HG03342 (cell line): Measurements from ENCODE around the gene DDR1.

Experiments
- ATAC-seq: cut with Tn5 transposase; IDR thresholded peaks from one replicate; pipeline ENCODE4 v1.9.1; 2021; ENCODE audit warnings: mild to moderate bottlenecking, moderate library complexity; ENCODE audit not compliant: unreplicated experiment

DDR1 gene

GRCh38 chr6:30879684-30880427 is 4.5 kb upstream of the DDR1 start:
- no peak for ATAC-seq

DNA sequence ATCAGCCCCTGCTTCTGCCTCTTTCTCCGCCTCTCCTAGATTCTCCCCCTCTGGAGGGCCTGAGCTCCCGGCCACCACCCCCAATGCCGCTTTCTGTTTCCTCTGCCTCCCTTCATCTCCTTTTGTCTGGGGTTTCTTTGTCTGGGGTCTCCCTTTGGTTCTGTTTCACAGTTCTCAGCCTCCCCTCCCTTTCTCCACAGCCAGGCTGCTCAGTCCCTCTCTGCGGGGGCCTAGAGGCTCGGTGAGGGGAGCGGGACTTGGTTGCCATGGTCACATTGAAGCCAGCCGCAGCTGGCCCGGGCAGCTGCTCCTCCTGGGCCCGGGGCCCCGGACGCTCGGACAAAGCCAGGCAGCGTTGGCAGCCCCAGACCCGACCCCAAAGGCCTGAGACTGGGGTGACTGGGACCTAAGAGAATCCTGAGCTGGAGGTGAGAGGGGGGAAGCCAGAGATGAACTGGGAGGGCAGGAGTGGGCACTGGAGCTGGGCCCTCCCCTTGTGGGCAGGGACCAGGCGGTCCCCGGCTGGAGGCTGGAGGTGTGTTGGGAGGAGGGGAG is 3.5 kb upstream of the DDR1 start:
- ATAC-seq: no peak

GRCh38 chr6:30881392-30882203 is 2.7 kb upstream of the DDR1 start:
- no peak for ATAC-seq

GRCh38 chr6:30882204-30882758 is 2.0 kb upstream of the DDR1 start:
- ATAC-seq: no peak

DNA sequence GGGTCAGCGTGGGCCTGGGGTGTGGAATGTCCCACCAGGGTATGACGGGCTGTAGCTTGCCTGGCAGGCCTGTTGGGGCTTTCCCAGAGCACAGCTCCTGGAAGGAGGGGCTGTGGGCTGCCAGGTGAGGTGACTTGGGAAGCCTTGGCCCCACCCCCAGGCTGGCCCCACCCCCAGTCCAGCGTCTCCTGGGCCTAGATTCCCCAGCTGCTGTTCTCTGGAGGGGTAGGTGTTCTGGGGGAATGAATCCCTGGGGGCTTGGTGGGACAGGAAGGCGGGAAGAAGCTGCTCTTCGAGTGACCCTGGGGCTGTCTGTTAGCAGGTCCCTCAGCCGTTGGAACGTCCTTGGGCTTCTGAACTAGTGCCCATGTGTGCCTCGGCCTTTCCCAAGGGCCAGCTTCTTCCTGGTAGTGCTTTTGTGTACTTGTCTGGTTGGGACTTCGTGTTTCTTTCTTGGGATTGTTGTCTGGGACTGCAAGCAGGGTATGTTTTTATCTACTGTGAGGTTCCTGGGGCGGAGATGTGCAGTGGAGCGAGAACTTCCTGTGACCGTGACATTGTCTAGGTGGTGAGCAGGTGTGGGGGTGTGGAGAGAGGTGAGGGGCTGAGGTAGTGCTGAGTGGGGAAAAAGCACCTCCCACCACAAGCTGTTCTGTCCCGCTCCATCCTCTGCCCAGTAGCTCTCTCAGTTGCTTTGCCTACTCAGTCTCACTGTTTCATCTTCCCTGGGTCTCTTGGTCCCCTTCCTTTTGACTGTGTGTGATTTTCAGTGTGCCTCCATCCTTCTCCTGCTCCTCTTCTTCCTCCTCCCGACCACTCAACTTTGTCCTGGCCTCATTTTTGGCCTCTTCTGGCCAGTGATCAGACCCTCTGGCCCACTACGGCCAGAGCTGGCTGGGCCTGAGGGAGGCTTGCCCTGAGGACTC is 1.3 kb upstream of the DDR1 start:
- ATAC-seq: no peak

DNA sequence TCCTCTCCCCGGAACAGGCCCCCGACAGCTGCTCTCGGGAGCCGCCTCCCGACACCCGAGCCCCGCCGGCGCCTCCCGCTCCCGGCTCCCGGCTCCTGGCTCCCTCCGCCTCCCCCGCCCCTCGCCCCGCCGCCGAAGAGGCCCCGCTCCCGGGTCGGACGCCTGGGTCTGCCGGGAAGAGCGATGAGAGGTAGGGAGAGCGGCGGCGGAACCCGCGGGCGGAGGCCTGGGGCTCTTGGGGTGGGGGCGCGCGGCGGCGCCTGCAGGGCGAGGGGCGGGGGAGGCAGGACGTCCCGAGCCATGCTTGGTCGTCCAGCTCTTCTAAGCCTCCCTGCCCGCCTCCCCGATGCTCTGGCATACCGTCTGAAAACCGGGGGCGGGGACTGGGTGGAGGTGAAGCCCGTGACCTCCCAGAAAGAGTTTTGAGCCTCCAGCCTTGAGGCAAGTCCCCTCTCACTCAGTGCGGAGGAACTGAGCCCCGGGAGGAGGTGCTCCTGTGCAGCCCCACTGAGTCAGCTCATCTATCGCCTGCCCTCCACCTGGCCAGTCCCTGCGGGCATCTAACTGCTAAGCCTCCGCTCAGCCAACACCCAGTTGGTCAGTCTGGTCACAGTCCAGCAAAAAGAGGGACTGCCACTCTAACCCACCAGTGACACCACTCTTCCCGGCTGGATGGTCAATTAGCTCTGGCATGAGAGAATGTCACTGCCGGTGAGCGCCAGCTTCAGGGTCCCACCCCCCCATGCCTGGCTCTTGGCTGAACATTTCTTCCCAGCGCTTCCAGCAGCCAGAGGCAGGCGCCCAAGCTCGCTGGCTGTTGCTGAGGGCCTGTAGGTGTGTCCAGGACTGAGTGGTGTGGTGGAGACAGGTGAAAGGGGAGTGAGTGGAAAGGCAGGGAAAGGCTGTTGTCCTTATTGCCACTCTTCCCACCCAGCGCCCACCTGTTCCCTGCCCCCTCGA is 482 bp downstream of the DDR1 start:
- no peak for ATAC-seq

DNA sequence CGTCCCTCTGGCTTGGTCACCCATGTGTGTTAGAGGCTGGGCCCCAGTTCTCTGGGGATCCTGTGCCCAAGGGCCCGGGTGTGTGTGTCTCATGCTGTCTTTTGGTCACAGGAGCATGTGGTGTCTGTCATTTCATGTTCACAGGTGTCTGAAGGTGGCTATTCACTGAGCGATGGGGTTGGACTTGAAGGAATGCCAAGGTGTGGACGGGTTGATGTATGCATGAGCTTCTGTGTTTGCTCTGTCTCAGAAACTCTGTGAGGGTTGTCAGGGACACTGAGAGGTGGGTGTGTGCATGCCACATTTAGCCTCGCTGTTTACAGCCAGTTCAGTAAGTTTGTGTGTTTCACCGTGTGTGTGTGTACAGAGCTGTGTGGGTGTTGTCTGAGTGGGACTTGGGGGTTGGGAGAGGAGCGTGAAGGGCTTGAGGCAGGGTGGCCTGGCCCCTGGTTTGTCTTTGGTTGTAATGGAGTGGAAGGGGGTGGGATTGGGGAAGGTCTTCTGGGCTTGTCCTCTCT is 1.2 kb downstream of the DDR1 start:
- no peak for ATAC-seq

DNA sequence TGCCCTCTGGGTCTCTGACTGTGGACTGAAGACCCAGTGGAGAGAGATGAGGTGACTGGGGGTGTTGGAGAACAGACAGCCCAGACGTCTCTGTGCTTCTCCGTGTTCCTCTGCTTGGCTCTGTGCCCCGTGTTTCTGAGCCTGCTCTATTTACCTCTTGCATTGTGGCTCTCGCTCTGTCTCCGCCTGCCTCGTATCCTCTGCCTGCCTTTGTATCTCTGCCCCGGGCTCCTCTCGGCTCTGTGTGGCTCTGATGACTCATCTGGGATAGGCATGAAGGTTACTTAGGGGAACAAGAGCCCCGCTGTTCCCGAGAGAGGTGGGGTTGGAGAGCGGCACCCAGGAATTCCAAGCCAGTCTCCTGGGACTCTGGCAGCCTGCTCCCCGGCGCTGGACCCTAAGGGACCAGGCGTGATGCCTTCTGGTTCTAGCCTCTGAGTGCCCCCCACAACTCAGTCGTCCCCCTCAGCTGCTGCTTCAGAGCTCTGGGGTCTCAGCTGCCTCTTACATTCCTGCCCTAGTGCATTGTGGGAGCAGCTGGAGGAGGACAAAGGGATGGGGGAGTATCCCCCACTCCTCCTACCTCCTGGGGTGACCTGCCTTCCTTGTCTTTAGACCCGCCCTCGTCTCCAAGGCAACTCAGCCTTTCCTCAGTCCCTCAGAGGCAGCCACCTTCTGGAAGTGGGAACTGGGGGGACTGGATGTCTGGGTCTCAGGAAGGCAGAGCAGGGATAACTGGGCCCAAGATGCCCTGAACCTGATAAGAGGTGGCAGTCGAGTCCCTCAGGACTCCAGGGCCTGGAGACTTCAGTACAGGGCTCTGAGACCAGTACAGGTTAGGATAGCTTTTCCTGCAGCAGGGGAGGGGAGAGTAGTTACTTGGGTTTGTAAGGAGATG is 1.9 kb downstream of the DDR1 start:
- ATAC-seq: no peak

DNA sequence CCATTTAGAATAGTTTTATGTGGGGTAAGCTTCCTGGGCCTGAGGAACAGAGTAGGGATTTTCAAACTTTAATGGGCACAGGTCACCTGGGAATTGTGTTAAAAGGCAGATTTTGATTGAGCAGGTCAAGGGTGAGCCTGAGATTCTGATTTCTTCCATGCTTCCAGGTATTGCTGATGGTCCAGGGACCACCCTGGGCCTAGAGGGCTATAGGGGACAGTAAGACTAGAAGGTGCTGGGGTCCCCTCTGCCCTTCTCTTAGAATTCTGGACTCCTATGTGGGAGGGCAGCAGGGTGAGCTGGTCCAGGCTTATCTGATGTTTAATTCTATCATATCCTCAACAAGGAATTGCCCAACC is 2.6 kb downstream of the DDR1 start:
- ATAC-seq: no peak

- ATAC-seq: no peak
Observed at GRCh38 chr6:30887901-30888815, 3.8 kb downstream of the DDR1 start.

DNA sequence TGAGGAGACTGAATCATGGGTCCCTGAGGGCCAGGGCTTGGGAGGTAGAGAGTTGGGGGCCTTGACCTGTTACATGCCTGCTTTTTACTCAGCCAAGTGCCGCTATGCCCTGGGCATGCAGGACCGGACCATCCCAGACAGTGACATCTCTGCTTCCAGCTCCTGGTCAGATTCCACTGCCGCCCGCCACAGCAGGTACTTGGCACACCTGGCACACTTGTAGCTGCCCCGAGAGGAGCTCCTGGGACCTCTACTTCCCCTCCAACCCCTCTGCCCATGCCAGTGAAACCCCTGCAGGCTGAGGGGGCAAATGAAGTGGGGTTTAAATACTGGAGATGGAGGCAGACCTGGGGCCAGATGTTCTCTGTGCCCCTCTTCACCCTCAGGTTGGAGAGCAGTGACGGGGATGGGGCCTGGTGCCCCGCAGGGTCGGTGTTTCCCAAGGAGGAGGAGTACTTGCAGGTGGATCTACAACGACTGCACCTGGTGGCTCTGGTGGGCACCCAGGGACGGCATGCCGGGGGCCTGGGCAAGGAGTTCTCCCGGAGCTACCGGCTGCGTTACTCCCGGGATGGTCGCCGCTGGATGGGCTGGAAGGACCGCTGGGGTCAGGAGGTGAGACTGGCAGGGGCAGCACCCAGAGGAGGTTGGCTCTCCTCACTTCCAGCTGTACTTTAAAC is 4.6 kb downstream of the DDR1 start:
- no peak for ATAC-seq

DNA sequence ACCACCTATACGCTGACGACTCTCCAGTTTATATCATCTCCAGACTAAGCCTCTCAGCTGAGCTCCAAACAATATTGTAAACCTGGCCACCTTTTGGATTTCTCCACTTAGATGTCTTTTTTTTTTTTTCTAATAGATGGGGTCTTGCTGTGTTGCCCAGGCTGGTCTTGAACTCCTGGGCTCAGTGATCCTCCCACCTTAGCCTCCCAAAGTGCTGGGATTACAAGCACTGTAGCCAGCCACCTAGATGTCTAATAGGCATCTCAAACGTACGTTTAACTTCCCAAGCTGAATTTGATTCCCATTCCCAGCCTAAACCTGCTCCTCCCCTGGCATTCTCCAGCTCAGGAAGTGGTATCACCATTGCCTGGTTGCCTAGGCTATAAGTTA is 5.2 kb downstream of the DDR1 start:
- ATAC-seq: no peak

- no peak for ATAC-seq
Observed at GRCh38 chr6:30889921-30890645, 5.8 kb downstream of the DDR1 start.

DNA sequence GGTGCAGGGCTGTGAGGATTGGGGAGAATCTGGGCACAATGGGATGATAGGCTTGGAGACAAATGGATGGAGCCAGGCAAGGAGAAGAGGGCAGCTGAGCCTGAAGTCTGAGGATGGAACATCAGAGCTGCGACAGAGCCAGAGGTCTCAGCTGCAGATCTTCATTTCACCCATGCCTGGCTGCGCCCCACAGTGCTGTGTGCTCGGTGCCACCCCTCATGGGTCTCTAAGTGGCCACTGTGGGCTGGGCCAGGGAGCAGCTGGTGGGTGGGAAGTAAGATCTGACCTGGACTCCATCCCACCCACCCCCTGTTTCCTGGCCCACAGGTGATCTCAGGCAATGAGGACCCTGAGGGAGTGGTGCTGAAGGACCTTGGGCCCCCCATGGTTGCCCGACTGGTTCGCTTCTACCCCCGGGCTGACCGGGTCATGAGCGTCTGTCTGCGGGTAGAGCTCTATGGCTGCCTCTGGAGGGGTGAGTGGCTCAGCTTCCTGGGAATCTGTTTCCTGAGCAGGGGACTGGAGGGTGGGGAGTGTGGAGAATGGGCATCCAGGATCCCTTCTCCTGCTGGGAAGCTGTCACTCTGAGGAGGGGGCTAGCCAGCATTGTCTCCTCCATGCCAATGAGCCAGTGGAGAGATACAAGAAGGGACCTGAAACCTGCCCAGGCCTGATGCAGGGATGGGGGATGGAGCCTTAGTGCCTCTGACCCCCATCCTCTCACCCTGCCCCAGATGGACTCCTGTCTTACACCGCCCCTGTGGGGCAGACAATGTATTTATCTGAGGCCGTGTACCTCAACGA is 6.5 kb downstream of the DDR1 start:
- no peak for ATAC-seq

GRCh38 chr6:30891450-30891723 is 7.1 kb downstream of the DDR1 start:
- no peak for ATAC-seq
